ENCODE measurements around the gene P4HA1.

P4HA1 gene

GRCh38 chr10:73106301-73106700, 9.6 kb upstream of the P4HA1 start:
- TF ChIP-seq CTCF (IDR thresholded peaks at IDR 0.05) (no peak), ZFX (IDR thresholded peaks at IDR 0.05; ENCODE audit: borderline replicate concordance) (no peak)
- H3K27ac ChIP-seq: no peak overlapping the region

GRCh38 chr10:73099141-73099540, 2.5 kb upstream of the P4HA1 start:
- H3K27ac ChIP-seq: no peak overlapping the region
- no peak for TF ChIP-seq ZFX (IDR thresholded peaks at IDR 0.05; ENCODE audit: borderline replicate concordance)
- TF ChIP-seq CTCF (IDR thresholded peaks at IDR 0.05): no peak

GRCh38 chr10:73097305-73097670, 622 bp upstream of the P4HA1 start:
- TF ChIP-seq ZFX (IDR thresholded peaks at IDR 0.05; ENCODE audit: borderline replicate concordance) (no peak), CTCF (IDR thresholded peaks at IDR 0.05) (no peak)
- H3K27ac ChIP-seq: peak overlapping the region; percentile 88

- peak overlapping the region; percentile 88 for H3K27ac ChIP-seq
- TF ChIP-seq ZFX (IDR thresholded peaks at IDR 0.05; ENCODE audit: borderline replicate concordance) (no peak), CTCF (IDR thresholded peaks at IDR 0.05) (no peak)
These were observed 621 bp downstream of the P4HA1 start for GRCh38 chr10:73096041-73096448.

- TF ChIP-seq CTCF (IDR thresholded peaks at IDR 0.05): no peak
- TF ChIP-seq ZFX (IDR thresholded peaks at IDR 0.05; ENCODE audit: borderline replicate concordance): no peak
These were observed 1.1 kb downstream of the P4HA1 start for GRCh38 chr10:73095481-73096021.

GRCh38 chr10:73094986-73095480, 1.6 kb downstream of the P4HA1 start:
- H3K27ac ChIP-seq: peak overlapping the region; percentile 88
- no peak for TF ChIP-seq ZFX (IDR thresholded peaks at IDR 0.05; ENCODE audit: borderline replicate concordance)
- TF ChIP-seq CTCF (IDR thresholded peaks at IDR 0.05): no peak

More at GRCh38 chr10:73095481-73096021, 1.1 kb downstream of the P4HA1 start:
- H3K27ac ChIP-seq: peak overlapping the region; percentile 88

GRCh38 chr10:73093922-73094850, 2.5 kb downstream of the P4HA1 start:
- TF ChIP-seq CTCF (IDR thresholded peaks at IDR 0.05): no peak
- no peak for TF ChIP-seq ZFX (IDR thresholded peaks at IDR 0.05; ENCODE audit: borderline replicate concordance)
- peak overlapping the region; percentile 88; the same call in 1 of the 2 replicates for H3K27ac ChIP-seq

All from 22Rv1 (cell line).